Measurements from ENCODE around the gene SLC7A6.

SLC7A6 gene

GRCh38 chr16:68242085-68242484 lies 22.2 kb upstream of the SLC7A6 start:
- no peak for TF ChIP-seq POLR2A (IDR thresholded peaks at IDR 0.05; ENCODE audit: low read length)
- no peak for TF ChIP-seq GATA1 (IDR thresholded peaks at IDR 0.05; ENCODE audit: low read depth, low read length)
- DNase-seq: no peak

- DNase-seq: no peak
- TF ChIP-seq POLR2A (IDR thresholded peaks at IDR 0.05; ENCODE audit: low read length): no peak
- TF ChIP-seq GATA1 (IDR thresholded peaks at IDR 0.05; ENCODE audit: low read depth, low read length): no peak
These were observed 21.1 kb upstream of the SLC7A6 start for GRCh38 chr16:68242926-68243858.

GRCh38 chr16:68244481-68244902 lies 19.8 kb upstream of the SLC7A6 start:
- DNase-seq: no peak
- no peak for TF ChIP-seq POLR2A (IDR thresholded peaks at IDR 0.05; ENCODE audit: low read length)
- no peak for TF ChIP-seq GATA1 (IDR thresholded peaks at IDR 0.05; ENCODE audit: low read depth, low read length)

GRCh38 chr16:68244903-68245853 lies 19.1 kb upstream of the SLC7A6 start, which contains the start of gene PLA2G15:
PLA2G15 (plus strand) TSS chr16:68245373; CDS start chr16:68245427, 54 bp downstream.
- DNase-seq: peak; percentile 96 to 98
- TF ChIP-seq GATA1 (IDR thresholded peaks at IDR 0.05; ENCODE audit: low read depth, low read length) (no peak), POLR2A (IDR thresholded peaks at IDR 0.05; ENCODE audit: low read length) (peak; percentile 35)

- DNase-seq: no peak
- TF ChIP-seq POLR2A (IDR thresholded peaks at IDR 0.05; ENCODE audit: low read length) (no peak), GATA1 (IDR thresholded peaks at IDR 0.05; ENCODE audit: low read depth, low read length) (no peak)
These were observed 18.2 kb upstream of the SLC7A6 start for GRCh38 chr16:68246121-68246520.

GRCh38 chr16:68246666-68247065 lies 17.7 kb upstream of the SLC7A6 start:
- peak; percentile 46 to 68 for DNase-seq
- TF ChIP-seq POLR2A (IDR thresholded peaks at IDR 0.05; ENCODE audit: low read length) (no peak), GATA1 (IDR thresholded peaks at IDR 0.05; ENCODE audit: low read depth, low read length) (no peak)

GRCh38 chr16:68247400-68247799 lies 16.9 kb upstream of the SLC7A6 start:
- DNase-seq: no peak
- no peak for TF ChIP-seq POLR2A (IDR thresholded peaks at IDR 0.05; ENCODE audit: low read length)
- no peak for TF ChIP-seq GATA1 (IDR thresholded peaks at IDR 0.05; ENCODE audit: low read depth, low read length)

- DNase-seq: no peak
- TF ChIP-seq GATA1 (IDR thresholded peaks at IDR 0.05; ENCODE audit: low read depth, low read length) (no peak), POLR2A (IDR thresholded peaks at IDR 0.05; ENCODE audit: low read length) (no peak)
These were observed 16.4 kb upstream of the SLC7A6 start for GRCh38 chr16:68247932-68248331.

- no peak for DNase-seq
- TF ChIP-seq GATA1 (IDR thresholded peaks at IDR 0.05; ENCODE audit: low read depth, low read length) (no peak), POLR2A (IDR thresholded peaks at IDR 0.05; ENCODE audit: low read length) (no peak)
These were observed 15.0 kb upstream of the SLC7A6 start for GRCh38 chr16:68249371-68249770.

- TF ChIP-seq POLR2A (IDR thresholded peaks at IDR 0.05; ENCODE audit: low read length): no peak
- DNase-seq: no peak
These were observed 13.4 kb upstream of the SLC7A6 start for GRCh38 chr16:68250951-68251350.

- TF ChIP-seq GATA1 (IDR thresholded peaks at IDR 0.05; ENCODE audit: low read depth, low read length) (no peak), POLR2A (IDR thresholded peaks at IDR 0.05; ENCODE audit: low read length) (no peak)
- DNase-seq: no peak
These were observed 12.5 kb upstream of the SLC7A6 start for GRCh38 chr16:68251832-68252231.

- TF ChIP-seq GATA1 (IDR thresholded peaks at IDR 0.05; ENCODE audit: low read depth, low read length): no peak
- TF ChIP-seq POLR2A (IDR thresholded peaks at IDR 0.05; ENCODE audit: low read length): no peak
These were observed 11.9 kb upstream of the SLC7A6 start for GRCh38 chr16:68252383-68252782.

GRCh38 chr16:68253721-68254120 lies 10.6 kb upstream of the SLC7A6 start:
- TF ChIP-seq GATA1 (IDR thresholded peaks at IDR 0.05; ENCODE audit: low read depth, low read length) (no peak), POLR2A (IDR thresholded peaks at IDR 0.05; ENCODE audit: low read length) (no peak)
- DNase-seq: no peak

More at GRCh38 chr16:68252383-68252782, 11.9 kb upstream of the SLC7A6 start:
- no peak for DNase-seq

- TF ChIP-seq POLR2A (IDR thresholded peaks at IDR 0.05; ENCODE audit: low read length) (no peak), GATA1 (IDR thresholded peaks at IDR 0.05; ENCODE audit: low read depth, low read length) (no peak)
These were observed 8.6 kb upstream of the SLC7A6 start for GRCh38 chr16:68255712-68256111.

More at GRCh38 chr16:68255712-68256111, 8.6 kb upstream of the SLC7A6 start:
- DNase-seq: no peak

Data from erythroblast (primary cell).